ENCODE measurements around the gene ALPK3.

Gene ALPK3

GRCh38 chr15:84901540-84901939 is 84.4 kb downstream of the ALPK3 start:
- DNase-seq, result no peak

DNA sequence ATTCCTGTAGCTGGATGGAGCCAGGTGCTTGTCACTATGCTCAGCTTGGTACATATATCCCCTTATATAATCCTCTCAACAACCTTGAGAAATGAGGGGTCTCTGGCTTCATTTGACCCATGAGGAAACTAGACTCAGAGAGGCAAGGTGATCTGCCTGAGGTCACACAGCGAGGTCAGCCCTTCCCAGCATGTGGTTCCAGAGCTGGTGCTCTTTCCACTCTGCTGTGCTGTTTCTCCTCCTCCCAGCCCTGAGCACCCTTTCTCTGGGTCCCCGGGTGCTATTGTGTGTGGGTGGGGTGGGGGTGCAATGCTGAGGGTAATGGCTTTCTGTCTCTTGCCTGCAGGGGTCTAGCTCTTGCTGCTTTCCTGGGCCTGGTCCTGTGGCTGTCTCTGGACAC is 86.6 kb downstream of the ALPK3 start:
- DNase-seq, result no peak

DNA sequence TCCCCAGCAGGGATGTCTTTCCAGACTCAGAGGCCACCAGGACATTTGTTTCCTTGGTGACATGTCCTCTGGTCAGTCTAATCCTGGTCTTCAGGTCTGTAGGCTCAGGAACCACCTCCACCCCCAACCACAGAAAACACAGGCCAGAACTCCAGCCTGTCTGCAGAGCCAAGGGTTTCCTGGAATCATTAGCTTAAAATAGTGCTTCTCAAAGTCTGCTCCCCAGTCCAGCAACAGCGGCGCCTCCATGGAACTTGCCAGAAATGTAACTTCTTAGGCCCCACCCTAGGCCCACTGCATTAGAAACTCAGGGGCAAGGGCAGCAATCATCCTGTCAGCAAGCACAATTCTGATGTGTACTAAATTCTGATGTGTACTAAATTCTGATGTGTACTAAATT is 87.3 kb downstream of the ALPK3 start:
- no peak for DNase-seq

- DNase-seq, result no peak
These were observed 88.1 kb downstream of the ALPK3 start for GRCh38 chr15:84905016-84905916.

DNA sequence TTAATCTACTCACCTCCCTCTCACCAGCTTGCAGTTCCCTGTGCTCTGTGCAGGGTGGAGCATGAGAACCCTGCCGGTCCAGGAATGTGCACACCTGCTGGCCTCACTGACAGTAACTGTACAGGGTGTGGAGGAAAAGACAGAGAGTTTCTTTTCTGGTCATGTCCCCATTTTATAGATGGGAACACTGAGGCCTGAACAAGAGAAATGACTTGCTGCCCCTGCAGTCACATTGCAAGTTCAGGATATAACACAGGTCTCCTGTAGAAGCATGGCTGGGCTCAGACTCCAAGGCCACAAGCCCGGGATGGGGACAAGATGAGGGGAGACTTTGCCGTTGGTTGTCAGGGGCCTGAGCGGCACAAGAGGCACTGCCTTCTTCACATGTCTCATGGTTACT is 90.6 kb downstream of the ALPK3 start:
- no peak for DNase-seq

GRCh38 chr15:84908564-84908963 is 91.4 kb downstream of the ALPK3 start:
- no peak for DNase-seq

DNA sequence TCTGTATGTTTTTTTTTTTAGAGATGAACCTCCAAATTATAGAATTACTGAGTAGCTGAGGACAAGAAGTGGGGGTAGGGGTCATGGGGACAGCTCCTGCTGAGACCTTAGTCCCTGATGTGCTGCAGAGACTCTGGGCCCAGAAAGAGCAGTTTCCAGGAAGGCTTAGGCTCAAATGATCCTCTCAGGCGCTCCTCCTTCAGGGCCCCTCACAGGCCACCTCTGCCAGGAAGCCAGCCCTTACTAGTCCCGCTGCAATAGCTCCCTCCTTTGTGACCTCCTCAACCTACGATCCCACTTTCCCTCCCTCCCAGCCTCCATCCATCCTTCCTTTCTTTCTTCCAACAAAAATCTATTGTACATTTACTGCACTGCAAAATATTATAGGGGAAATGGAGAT is 91.9 kb downstream of the ALPK3 start:
- no peak for DNase-seq

DNA sequence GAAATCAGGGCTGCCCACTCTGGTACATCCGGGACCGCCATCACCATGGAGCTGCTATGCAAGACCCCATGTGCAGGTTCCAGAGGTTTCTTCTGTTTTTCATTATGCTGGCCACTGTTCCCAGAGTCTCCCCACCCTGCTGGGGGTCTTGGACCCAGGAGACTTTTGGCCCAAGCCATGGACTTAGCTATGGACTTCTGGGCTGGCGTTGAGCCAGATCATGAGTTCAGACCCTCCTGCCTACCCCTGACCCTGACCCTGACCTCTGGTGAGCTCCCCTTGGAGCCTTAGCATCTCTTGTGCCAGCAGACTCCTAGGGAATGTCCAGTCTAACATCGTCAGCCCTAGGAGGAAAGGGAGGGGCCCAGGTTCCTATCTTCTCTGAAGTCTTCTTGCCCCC is 92.6 kb downstream of the ALPK3 start:
- no peak for DNase-seq

- DNase-seq, result no peak
These were observed 93.9 kb downstream of the ALPK3 start for GRCh38 chr15:84910928-84911623.

- DNase-seq, result no peak
These were observed 94.9 kb downstream of the ALPK3 start for GRCh38 chr15:84911879-84912660.

- DNase-seq, result no peak
These were observed 96.2 kb downstream of the ALPK3 start for GRCh38 chr15:84913360-84913723.

DNA sequence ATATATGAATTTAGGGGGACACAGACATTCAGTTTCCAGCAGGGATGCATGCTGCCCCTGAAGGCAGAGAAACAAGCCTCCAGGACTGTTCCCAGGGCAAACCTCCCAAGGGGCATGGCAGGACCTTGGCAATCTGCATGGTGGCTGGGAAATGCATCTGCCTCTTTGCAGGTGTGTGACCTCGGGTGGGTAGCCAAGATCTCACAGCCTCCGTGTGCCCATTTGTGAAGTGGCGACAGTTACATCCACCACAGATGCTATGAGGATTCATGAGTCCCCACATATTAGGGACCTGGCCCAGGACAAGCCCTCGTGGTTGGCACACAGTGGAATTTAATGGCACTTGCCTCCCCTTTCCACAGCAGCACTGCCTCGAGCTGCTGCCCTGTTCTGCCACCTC is 97.2 kb downstream of the ALPK3 start:
- DNase-seq, result no peak

- no peak for DNase-seq
These were observed 97.9 kb downstream of the ALPK3 start for GRCh38 chr15:84914909-84915605.

- DNase-seq, result no peak
These were observed 98.4 kb downstream of the ALPK3 start for GRCh38 chr15:84915606-84915958.

GRCh38 chr15:84917452-84917851 is 100.3 kb downstream of the ALPK3 start:
- DNase-seq, result no peak

DNA sequence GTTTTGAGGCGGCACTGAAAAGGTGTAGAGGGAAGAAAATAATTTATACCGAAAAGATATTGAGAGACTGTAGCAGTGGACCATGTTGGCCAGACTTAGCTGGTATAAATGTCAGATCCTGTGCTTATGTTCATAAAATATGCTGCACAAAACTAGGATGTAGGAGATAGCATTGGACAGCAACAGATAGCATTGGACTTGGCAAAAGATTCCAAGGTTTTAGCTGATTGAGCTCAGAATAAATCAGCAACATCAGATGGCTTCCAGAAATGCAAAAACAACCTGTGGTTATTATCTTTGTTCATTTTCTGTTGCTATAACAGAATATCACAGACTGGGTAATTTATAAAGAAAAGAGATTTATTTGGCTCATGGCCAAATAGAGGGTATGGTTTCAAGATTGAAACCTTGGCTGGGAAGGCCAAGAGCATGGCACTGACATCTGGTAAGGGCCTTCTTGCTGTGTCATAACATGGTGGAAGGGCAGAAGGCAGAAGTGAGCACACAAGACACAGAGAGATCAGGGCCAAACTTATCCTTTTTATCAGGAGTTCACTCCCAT is 102.0 kb downstream of the ALPK3 start:
- no peak for DNase-seq

DNA sequence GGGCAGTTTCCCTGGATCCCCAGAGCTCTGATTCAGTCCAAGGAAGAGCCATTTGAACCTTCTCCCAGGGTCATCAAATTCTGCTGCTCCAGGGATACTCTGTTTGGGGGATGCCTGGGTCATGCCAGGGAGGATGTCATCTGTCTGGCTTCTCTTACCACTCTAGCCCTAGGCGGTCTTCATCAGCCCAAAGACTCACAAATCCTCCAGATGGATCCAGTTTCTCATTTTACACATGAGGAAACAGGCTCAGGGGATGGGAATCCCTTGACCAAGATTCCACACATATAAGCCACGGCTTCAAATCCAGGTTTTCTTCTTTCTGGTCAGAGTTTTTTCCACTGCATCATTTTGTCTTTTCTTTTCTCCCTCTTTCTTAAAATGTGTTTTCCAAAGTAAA is 104.0 kb downstream of the ALPK3 start:
- no peak for DNase-seq

DNA sequence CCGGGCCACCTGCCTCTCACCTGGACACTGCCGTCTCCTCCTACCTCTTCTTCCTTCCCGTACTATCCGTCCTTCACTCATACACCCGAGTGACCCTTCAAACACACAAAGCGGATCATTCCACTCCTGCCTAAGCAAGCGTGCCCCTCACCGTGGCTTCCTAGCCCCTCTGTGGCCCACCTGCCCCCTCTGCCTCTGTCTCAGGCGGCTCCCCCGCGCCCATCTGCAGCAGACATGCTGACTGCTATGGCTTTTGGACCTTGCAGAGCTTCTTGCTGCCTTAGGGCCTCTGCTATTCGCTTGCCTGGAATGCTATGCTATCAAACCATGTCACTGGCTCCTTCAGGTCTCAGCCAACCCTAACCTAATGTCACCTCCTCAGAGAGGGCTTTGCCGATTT is 105.4 kb downstream of the ALPK3 start:
- DNase-seq, result no peak

Data from NCI-H1694 (cell line).